ENCODE measurements around the gene CLCN1. TPM values are rescaled to one million over a fixed set of nuclear protein-coding genes. Genes with fewer than 3 reads are reported as not detected.

Gene CLCN1
- total RNA-seq, 1 donor from 2014 or later = not detected

DNA sequence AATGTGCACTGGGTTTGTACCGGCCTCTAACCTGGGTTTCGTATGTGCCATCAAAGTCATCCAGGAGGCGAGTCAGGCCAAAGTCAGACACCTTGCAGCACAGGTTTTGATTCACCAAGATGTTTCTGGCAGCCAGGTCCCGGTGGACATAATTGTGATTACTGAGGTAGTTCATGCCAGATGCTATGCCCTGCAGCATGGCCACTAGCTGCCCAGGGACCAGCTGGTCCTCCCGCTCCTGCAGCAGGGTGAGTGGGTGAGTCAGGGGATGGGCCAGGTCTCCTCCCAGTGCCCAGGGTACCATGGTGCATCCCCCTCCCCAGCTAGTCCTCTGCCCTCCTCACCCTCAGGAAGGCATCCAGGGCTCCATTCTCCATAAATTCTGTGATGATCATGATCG, 78.9 kb downstream of the CLCN1 start:
- peaks cover 28% of the 10 kb centered on the region for H3K4me1 Mint-ChIP-seq (ENCODE audit: unreplicated experiment)
- H3K27ac Mint-ChIP-seq (ENCODE audit: unreplicated experiment) = no peak overlapping the region
- no peak overlapping the region for H3K4me3 Mint-ChIP-seq (ENCODE audit: unreplicated experiment)
- H3K27me3 Mint-ChIP-seq (ENCODE audit: unreplicated experiment) = peaks cover 19% of the 10 kb centered on the region
- no peak for DNase-seq (ENCODE audit: low spot score)
- peaks cover 12% of the 10 kb centered on the region for H3K36me3 Mint-ChIP-seq (ENCODE audit: low read depth, unreplicated experiment)
- H3K9me3 Mint-ChIP-seq (ENCODE audit: unreplicated experiment) = no peaks in the 10 kb centered on the region
- TF ChIP-seq, protein P1, sequence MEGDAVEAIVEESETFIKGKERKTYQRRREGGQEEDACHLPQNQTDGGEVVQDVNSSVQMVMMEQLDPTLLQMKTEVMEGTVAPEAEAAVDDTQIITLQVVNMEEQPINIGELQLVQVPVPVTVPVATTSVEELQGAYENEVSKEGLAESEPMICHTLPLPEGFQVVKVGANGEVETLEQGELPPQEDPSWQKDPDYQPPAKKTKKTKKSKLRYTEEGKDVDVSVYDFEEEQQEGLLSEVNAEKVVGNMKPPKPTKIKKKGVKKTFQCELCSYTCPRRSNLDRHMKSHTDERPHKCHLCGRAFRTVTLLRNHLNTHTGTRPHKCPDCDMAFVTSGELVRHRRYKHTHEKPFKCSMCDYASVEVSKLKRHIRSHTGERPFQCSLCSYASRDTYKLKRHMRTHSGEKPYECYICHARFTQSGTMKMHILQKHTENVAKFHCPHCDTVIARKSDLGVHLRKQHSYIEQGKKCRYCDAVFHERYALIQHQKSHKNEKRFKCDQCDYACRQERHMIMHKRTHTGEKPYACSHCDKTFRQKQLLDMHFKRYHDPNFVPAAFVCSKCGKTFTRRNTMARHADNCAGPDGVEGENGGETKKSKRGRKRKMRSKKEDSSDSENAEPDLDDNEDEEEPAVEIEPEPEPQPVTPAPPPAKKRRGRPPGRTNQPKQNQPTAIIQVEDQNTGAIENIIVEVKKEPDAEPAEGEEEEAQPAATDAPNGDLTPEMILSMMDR (IDR thresholded peaks at IDR 0.05; ENCODE audit: unreplicated experiment) = no peak

DNA sequence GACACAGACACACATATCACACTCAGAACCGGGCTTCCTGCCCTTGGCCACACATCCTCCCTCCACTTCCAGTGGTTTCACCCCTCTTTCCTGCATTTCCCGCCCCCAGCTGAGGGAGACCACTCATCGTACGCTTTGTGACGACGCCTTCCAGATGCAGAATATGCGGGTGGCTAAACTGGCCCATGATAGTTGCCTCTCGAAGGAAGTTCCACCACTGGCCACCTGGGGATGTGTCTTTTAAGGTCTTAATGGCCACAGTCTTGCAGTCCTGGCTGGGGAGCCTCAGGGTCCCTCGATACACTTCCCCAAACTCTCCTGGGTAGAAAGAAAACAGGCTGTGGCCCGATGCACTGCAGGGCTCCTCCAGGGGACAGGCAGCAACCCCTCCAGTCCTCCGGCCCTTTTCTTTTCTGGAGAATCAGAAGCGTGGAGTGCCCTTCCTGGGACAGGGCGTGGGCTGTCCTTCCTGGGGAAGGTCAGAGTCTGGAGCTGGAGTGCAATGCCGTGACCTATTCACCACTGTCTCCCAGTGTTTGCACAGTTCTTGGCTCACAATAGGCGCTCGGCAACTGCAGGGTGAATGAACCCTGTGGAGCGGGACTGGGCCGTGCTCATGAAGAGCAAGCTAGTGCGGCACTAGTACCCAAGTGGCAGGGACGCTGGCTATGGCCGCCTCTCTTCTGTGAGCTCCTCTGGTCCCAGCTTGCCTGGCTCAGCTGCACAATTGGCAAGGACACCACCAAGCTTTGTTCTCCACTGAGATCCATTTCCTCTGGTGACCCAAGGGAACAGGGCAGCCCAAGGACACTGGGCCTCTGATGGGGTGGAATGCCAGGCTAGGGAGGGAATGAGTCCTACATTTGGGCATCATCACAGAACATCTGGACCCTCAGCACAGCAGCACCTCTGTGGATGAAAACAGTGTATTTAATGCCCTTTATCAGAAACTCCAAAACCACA, 79.6 kb downstream of the CLCN1 start:
- H3K4me3 Mint-ChIP-seq (ENCODE audit: unreplicated experiment) = peak overlapping the region; percentile 5
- H3K27ac Mint-ChIP-seq (ENCODE audit: unreplicated experiment) = peak overlapping the region; percentile 3
- H3K4me1 Mint-ChIP-seq (ENCODE audit: unreplicated experiment) = peaks cover 21% of the 10 kb centered on the region
- H3K36me3 Mint-ChIP-seq (ENCODE audit: low read depth, unreplicated experiment) = peaks cover 8% of the 10 kb centered on the region
- DNase-seq (ENCODE audit: low spot score) = no peak
- H3K27me3 Mint-ChIP-seq (ENCODE audit: unreplicated experiment) = peaks cover 13% of the 10 kb centered on the region
- H3K9me3 Mint-ChIP-seq (ENCODE audit: unreplicated experiment) = no peaks in the 10 kb centered on the region
- TF ChIP-seq, protein P1 (IDR thresholded peaks at IDR 0.05; ENCODE audit: unreplicated experiment) = peak; percentile 50

DNA sequence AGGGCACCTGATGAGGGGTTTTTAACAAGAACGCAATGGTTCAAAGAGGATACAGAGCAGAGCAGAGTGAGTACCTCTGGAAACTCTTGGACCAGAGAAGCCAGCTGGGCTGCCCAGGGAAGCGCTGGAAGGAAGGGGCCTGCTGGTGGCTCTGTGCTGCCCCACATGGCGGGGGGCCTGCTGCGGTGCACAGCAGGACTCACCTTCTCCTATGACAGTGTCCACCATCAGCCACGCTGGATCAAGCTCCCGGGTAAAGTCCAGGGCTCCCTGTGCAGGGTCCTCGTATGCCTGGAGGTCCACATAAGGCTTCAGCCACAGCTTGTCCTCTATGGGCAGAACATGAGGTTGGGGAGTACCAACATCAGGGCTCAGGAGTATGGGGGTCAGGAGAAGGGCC, 80.3 kb downstream of the CLCN1 start:
- no peak overlapping the region for H3K4me3 Mint-ChIP-seq (ENCODE audit: unreplicated experiment)
- peaks cover 17% of the 10 kb centered on the region for H3K4me1 Mint-ChIP-seq (ENCODE audit: unreplicated experiment)
- TF ChIP-seq, protein P1 (IDR thresholded peaks at IDR 0.05; ENCODE audit: unreplicated experiment) = no peak
- H3K27ac Mint-ChIP-seq (ENCODE audit: unreplicated experiment) = no peak overlapping the region
- H3K36me3 Mint-ChIP-seq (ENCODE audit: low read depth, unreplicated experiment) = peaks cover 15% of the 10 kb centered on the region
- DNase-seq (ENCODE audit: low spot score) = no peak
- H3K9me3 Mint-ChIP-seq (ENCODE audit: unreplicated experiment) = no peaks in the 10 kb centered on the region
- H3K27me3 Mint-ChIP-seq (ENCODE audit: unreplicated experiment) = peaks cover 13% of the 10 kb centered on the region

DNA sequence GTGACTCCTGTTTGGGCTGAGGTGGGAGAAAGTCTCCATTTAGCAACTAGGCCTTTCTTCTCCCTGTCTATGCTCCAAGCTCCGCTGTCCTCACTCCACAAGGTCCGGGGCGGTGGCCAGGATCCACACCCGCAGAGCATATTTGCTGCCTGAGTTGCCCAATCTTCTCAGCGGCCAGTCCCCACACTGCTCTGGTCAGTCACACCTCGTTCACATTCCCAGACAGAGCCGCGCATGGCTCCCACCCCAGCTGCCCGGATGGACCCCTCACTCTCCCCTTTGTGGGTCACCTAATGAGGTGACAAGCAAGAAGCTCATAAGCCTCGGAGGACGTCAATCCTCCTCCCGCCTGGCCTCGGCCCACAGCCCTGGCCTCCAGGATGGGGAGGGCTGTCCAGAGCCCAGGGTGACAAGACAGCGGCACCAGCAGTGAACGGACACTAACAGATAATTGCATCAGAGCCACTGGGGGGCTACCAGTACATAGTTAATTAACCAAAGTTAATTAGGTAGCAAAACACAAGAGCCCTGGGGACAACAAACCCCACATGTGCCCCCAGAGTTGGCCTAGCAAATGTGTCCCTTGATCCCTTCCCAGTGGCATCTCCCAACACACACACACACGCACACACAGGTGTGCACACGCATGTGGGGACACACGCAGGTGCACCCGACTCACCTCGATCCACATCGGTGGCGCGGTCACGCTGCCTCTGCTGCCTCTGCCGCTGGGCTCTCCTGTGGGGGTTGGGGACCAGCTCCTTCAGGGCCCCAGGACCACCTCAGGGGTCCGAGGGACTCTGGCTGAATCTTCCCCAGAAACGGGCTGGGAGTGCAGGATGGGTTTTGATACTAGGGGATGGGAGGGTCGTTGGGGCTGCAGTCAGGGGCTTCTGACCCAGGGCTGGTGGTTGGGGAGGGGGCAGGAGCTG, 81.0 kb downstream of the CLCN1 start:
- H3K4me3 Mint-ChIP-seq (ENCODE audit: unreplicated experiment) = no peak overlapping the region
- DNase-seq (ENCODE audit: low spot score) = no peak
- H3K9me3 Mint-ChIP-seq (ENCODE audit: unreplicated experiment) = no peaks in the 10 kb centered on the region
- peaks cover 13% of the 10 kb centered on the region for H3K27me3 Mint-ChIP-seq (ENCODE audit: unreplicated experiment)
- peaks cover 15% of the 10 kb centered on the region for H3K36me3 Mint-ChIP-seq (ENCODE audit: low read depth, unreplicated experiment)
- TF ChIP-seq, protein P1 (IDR thresholded peaks at IDR 0.05; ENCODE audit: unreplicated experiment) = no peak
- no peak overlapping the region for H3K27ac Mint-ChIP-seq (ENCODE audit: unreplicated experiment)
- peaks cover 13% of the 10 kb centered on the region for H3K4me1 Mint-ChIP-seq (ENCODE audit: unreplicated experiment)
